Liver (tissue), 9 donors: ENCODE data around the gene ACCS. TPM values are rescaled to one million over a fixed set of nuclear protein-coding genes. Genes with fewer than 3 reads are reported as not detected.

Source experiments
- DNase-seq: peaks from one replicate; pipeline ENCODE4 v3.0.0-alpha.2; 2017; ENCODE audit warnings: low spot score
- H3K27ac ChIP-seq, 2 donors: one replicate each; pipeline ENCODE4 v1.7.0; 2013; ENCODE audit warnings: inconsistent platforms in 2 of 2, low read length in 2 of 2, control low read depth in 1 of 2, low read depth in 1 of 2, mild to moderate bottlenecking in 1 of 2
- H3K27me3 ChIP-seq, 4 donors: one replicate each; pipeline versions ENCODE4 v1.6.1 to v1.7.0; 2013; ENCODE audit warnings: low read length in 3 of 4, inconsistent platforms in 1 of 4, mild to moderate bottlenecking in 1 of 4, moderate library complexity in 1 of 4; ENCODE audit not compliant: control insufficient read depth in 4 of 4, insufficient read depth in 4 of 4
- H3K36me3 ChIP-seq, 4 donors: one replicate each; pipeline versions ENCODE4 v1.6.1 to v1.7.0; 2013; ENCODE audit warnings: low read length in 3 of 4, mild to moderate bottlenecking in 3 of 4, low read depth in 1 of 4, moderate library complexity in 1 of 4; ENCODE audit not compliant: control insufficient read depth in 4 of 4, insufficient read depth in 3 of 4
- H3K4me1 ChIP-seq, 4 donors: one replicate each; pipeline versions ENCODE4 v1.6.1 to v1.7.0; 2013; ENCODE audit warnings: low read length in 3 of 4, mild to moderate bottlenecking in 3 of 4, moderate library complexity in 1 of 4; ENCODE audit not compliant: control insufficient read depth in 4 of 4, insufficient read depth in 4 of 4
- H3K4me3 ChIP-seq, 3 donors: one replicate each; pipeline versions ENCODE4 v1.6.1 to v1.7.0; 2013; ENCODE audit warnings: low read length in 3 of 3, control low read depth in 1 of 3, low read depth in 1 of 3, mild to moderate bottlenecking in 1 of 3
- H3K9ac ChIP-seq, 2 donors: one replicate each; pipeline ENCODE4 v1.7.0; 2013; ENCODE audit warnings: low read length in 2 of 2, mild to moderate bottlenecking in 2 of 2, moderate library complexity in 2 of 2, control low read depth in 1 of 2, low read depth in 1 of 2
- H3K9me3 ChIP-seq, 4 donors: one replicate each; pipeline versions ENCODE4 v1.6.1 to v1.7.0; 2013; ENCODE audit warnings: low read length in 3 of 4; ENCODE audit not compliant: control insufficient read depth in 4 of 4
- ATF3 ChIP-seq: IDR thresholded peaks from 2 replicates; pipeline ENCODE4 v1.6.1; 2016; ENCODE audit warnings: antibody characterized with exemption
- CTCF ChIP-seq: fragments of 150-350 bp; IDR thresholded peaks from 2 replicates; pipeline ENCODE4 v1.5.1; 2017; ENCODE audit warnings: improper control_type of control experiment, low read depth, low read length; ENCODE audit not compliant: missing input control
- EGR1 ChIP-seq, 2 donors: IDR thresholded peaks; 2 replicates each; pipeline ENCODE4 v1.6.1; 2016 to 2018; ENCODE audit warnings: antibody characterized with exemption in 2 of 2, low read depth in 2 of 2
- FOXA1 ChIP-seq: IDR thresholded peaks from 2 replicates; pipeline ENCODE4 v1.6.1; 2016; ENCODE audit warnings: antibody characterized with exemption
- FOXA2 ChIP-seq: IDR thresholded peaks from 2 replicates; pipeline ENCODE4 v1.6.1; 2016; ENCODE audit warnings: antibody characterized with exemption
- GABPA ChIP-seq, 2 donors: IDR thresholded peaks in 1 of 2; conservative IDR thresholded peaks in 1 of 2; 2 replicates each; pipeline ENCODE4 v1.6.1; 2016; ENCODE audit warnings: antibody characterized with exemption in 2 of 2, mild to moderate bottlenecking in 1 of 2, moderate library complexity in 1 of 2
- HNF4A ChIP-seq, 2 donors: conservative IDR thresholded peaks; 2 replicates each; pipeline ENCODE4 v1.6.1; 2016; ENCODE audit warnings: antibody characterized with exemption in 2 of 2, mild to moderate bottlenecking in 2 of 2
- HNF4G ChIP-seq: IDR thresholded peaks from 2 replicates; pipeline ENCODE4 v1.6.1; 2016; ENCODE audit warnings: antibody characterized with exemption
- JUND ChIP-seq, 2 donors: IDR thresholded peaks; 2 replicates each; pipeline ENCODE4 v1.6.1; 2016; ENCODE audit warnings: antibody characterized with exemption in 2 of 2
- MAX ChIP-seq: IDR thresholded peaks from 2 replicates; pipeline ENCODE4 v1.6.1; 2016; ENCODE audit warnings: antibody characterized with exemption
- NR2F2 ChIP-seq: IDR thresholded peaks from 2 replicates; pipeline ENCODE4 v1.6.1; 2016; ENCODE audit warnings: antibody characterized with exemption
- RAD21 ChIP-seq, 2 donors: IDR thresholded peaks; 2 replicates each; pipeline ENCODE4 v1.6.1; 2016; ENCODE audit warnings: antibody characterized with exemption in 2 of 2, mild to moderate bottlenecking in 2 of 2
- REST ChIP-seq: IDR thresholded peaks from 2 replicates; pipeline ENCODE4 v1.6.1; 2016; ENCODE audit warnings: antibody characterized with exemption, mild to moderate bottlenecking
- RXRA ChIP-seq, 2 donors: IDR thresholded peaks; 2 replicates each; pipeline ENCODE4 v1.6.1; 2017 to 2018; ENCODE audit warnings: antibody characterized with exemption in 2 of 2, mild to moderate bottlenecking in 1 of 2
- SP1 ChIP-seq: IDR thresholded peaks from 2 replicates; pipeline ENCODE4 v1.6.1; 2018; ENCODE audit warnings: antibody characterized with exemption, mild to moderate bottlenecking
- TAF1 ChIP-seq: conservative IDR thresholded peaks from 2 replicates; pipeline ENCODE4 v1.6.1; 2016; ENCODE audit warnings: antibody characterized with exemption, mild to moderate bottlenecking
- YY1 ChIP-seq: IDR thresholded peaks from 2 replicates; pipeline ENCODE4 v1.6.1; 2016; ENCODE audit warnings: antibody characterized with exemption, mild to moderate bottlenecking
- ZBTB33 ChIP-seq: IDR thresholded peaks from 2 replicates; pipeline ENCODE4 v1.6.1; 2016; ENCODE audit warnings: antibody characterized with exemption
- polyA plus RNA-seq, 2 donors: library from polyadenylated mRNA; stranded (reverse) in 1 of 2; unstranded in 1 of 2; fragments of 200-250 nt in 1 of 2; fragments of >200 nt in 1 of 2; fragmentation: Nextera tagmentation in 1 of 2; extraction: Ambion mirVana in 1 of 2; gene quantifications; one replicate each; pipeline versions ENCODE4 v1.2.1 to v1.2.3, GENCODE V29; 2013 to 2015
- total RNA-seq, 2 donors: library from RNA; depleted of rRNA; stranded (reverse); fragments of >200 nt; gene quantifications; one replicate each; pipeline ENCODE4 v1.2.3, GENCODE V29; 2014
- donor health status: healthy.
- donor health status: healthy.
- donor health status: healthy.
- donor health status: healthy.
- donor health status: healthy.

The ACCS gene
- total and polyA plus RNA-seq, 4 donors = 8.7 to 17.5 (median 10.9) TPM

- Histone ChIP-seq H3K9ac (no peak overlapping the region), H3K27me3 (no peaks in the 10 kb centered on the region), H3K36me3 (no peaks in the 10 kb centered on the region), H3K27ac (no peak overlapping the region), H3K4me3 (no peak overlapping the region), H3K9me3 (peaks cover 1 to 11% (median 4%) of the 10 kb centered on the region in 4 donors), H3K4me1 (no peaks in the 10 kb centered on the region)
- TF ChIP-seq FOXA1 = no peak
- no peak for TF ChIP-seq NR2F2
- TF ChIP-seq SP1 = no peak
- no peak for TF ChIP-seq ATF3
- TF ChIP-seq JUND (IDR thresholded peaks at IDR 0.05) = no peak
- TF ChIP-seq EGR1 (IDR thresholded peaks at IDR 0.05; ENCODE audit: low read depth in 2 of 2) = no peak
- TF ChIP-seq RXRA (IDR thresholded peaks at IDR 0.05) = no peak
- no peak for TF ChIP-seq CTCF
- no peak for TF ChIP-seq TAF1
- no peak for TF ChIP-seq GABPA (IDR thresholded peaks at IDR 0.05 in 1 of 2, conservative IDR thresholded peaks at IDR 0.05 in 1 of 2)
- TF ChIP-seq YY1 = no peak
- no peak for TF ChIP-seq FOXA2
- no peak for TF ChIP-seq ZBTB33
- no peak for TF ChIP-seq RAD21 (IDR thresholded peaks at IDR 0.05)
- TF ChIP-seq REST = no peak
- no peak for TF ChIP-seq MAX
- TF ChIP-seq HNF4G = no peak
- no peak for TF ChIP-seq HNF4A (conservative IDR thresholded peaks at IDR 0.05)
- DNase-seq = no peak
Observed at GRCh38 chr11:44025727-44026126, 40.3 kb upstream of the ACCS start.
